Measurements from ENCODE around the gene UNC13A.

The UNC13A gene

GRCh38 chr19:17727843-17728242 lies 39.7 kb upstream of the UNC13A start:
- no peak for TF ChIP-seq CTCF (IDR thresholded peaks at IDR 0.05; ENCODE audit: low read depth, low read length)
- H3K9me3 ChIP-seq (ENCODE audit: severe bottlenecking), result no peaks in the 10 kb centered on the region
- no peaks in the 10 kb centered on the region for H3K27me3 ChIP-seq (ENCODE audit: insufficient read depth, low read depth, severe bottlenecking)
- H3K4me3 ChIP-seq (ENCODE audit: low read depth, low read length), result no peak overlapping the region
- DNase-seq, result no peak
- H3K27ac ChIP-seq, result no peak overlapping the region
- H3K36me3 ChIP-seq, result peaks cover 98% of the 10 kb centered on the region

- no peak for DNase-seq
- no peak for TF ChIP-seq CTCF (IDR thresholded peaks at IDR 0.05; ENCODE audit: low read depth, low read length)
- H3K36me3 ChIP-seq, result peaks cover 96% of the 10 kb centered on the region
Observed at GRCh38 chr19:17726964-17727773, 39.0 kb upstream of the UNC13A start.

GRCh38 chr19:17726136-17726741 lies 38.1 kb upstream of the UNC13A start:
- Histone ChIP-seq H3K27me3 (ENCODE audit: insufficient read depth, low read depth, severe bottlenecking) (no peaks in the 10 kb centered on the region), H3K9me3 (ENCODE audit: severe bottlenecking) (no peaks in the 10 kb centered on the region), H3K4me3 (ENCODE audit: low read depth, low read length) (no peak overlapping the region), H3K36me3 (peaks cover 97% of the 10 kb centered on the region), H3K27ac (no peak overlapping the region)
- TF ChIP-seq CTCF (IDR thresholded peaks at IDR 0.05; ENCODE audit: low read depth, low read length), result no peak
- no peak for DNase-seq

More at GRCh38 chr19:17726964-17727773, 39.0 kb upstream of the UNC13A start:
- Histone ChIP-seq H3K4me3 (ENCODE audit: low read depth, low read length) (no peak overlapping the region), H3K27me3 (ENCODE audit: insufficient read depth, low read depth, severe bottlenecking) (no peaks in the 10 kb centered on the region), H3K9me3 (ENCODE audit: severe bottlenecking) (no peaks in the 10 kb centered on the region), H3K27ac (no peak overlapping the region)

- no peaks in the 10 kb centered on the region for H3K9me3 ChIP-seq (ENCODE audit: severe bottlenecking)
- no peak overlapping the region for H3K27ac ChIP-seq
- H3K27me3 ChIP-seq (ENCODE audit: insufficient read depth, low read depth, severe bottlenecking), result no peaks in the 10 kb centered on the region
- H3K4me3 ChIP-seq (ENCODE audit: low read depth, low read length), result no peak overlapping the region
- H3K36me3 ChIP-seq, result peaks cover 96% of the 10 kb centered on the region
- peak; percentile 70 for TF ChIP-seq CTCF (IDR thresholded peaks at IDR 0.05; ENCODE audit: low read depth, low read length)
- peak; percentile 29 for DNase-seq
Observed at GRCh38 chr19:17725422-17726078, 37.4 kb upstream of the UNC13A start.

GRCh38 chr19:17724655-17725054 lies 36.5 kb upstream of the UNC13A start:
- H3K27me3 ChIP-seq (ENCODE audit: insufficient read depth, low read depth, severe bottlenecking), result no peaks in the 10 kb centered on the region
- TF ChIP-seq CTCF (IDR thresholded peaks at IDR 0.05; ENCODE audit: low read depth, low read length), result no peak
- DNase-seq, result no peak
- H3K27ac ChIP-seq, result no peak overlapping the region
- peaks cover 87% of the 10 kb centered on the region for H3K36me3 ChIP-seq
- H3K9me3 ChIP-seq (ENCODE audit: severe bottlenecking), result no peaks in the 10 kb centered on the region
- H3K4me3 ChIP-seq (ENCODE audit: low read depth, low read length), result no peak overlapping the region

Measured in WERI-Rb-1 (cell line).